H1 (cell line): ENCODE results near the gene EDA. TPM values are rescaled to one million over a fixed set of nuclear protein-coding genes. Genes with fewer than 3 reads are reported as not detected.

Experiments
- CTCF ChIA-PET: fragments of 300-600 bp; sonication (Branson Sonifier 250); formaldehyde crosslinking; loops from one replicate; lab custom pipeline; 2021; ENCODE audit not compliant: partially characterized antibody; lab: Charles Lee
- POLR2A ChIA-PET: fragments of 300-600 bp; sonication (Branson Sonifier 250); formaldehyde crosslinking; loops from one replicate; lab custom pipeline; 2021; ENCODE audit warnings: inconsistent platforms; ENCODE audit not compliant: partially characterized antibody; lab: Charles Lee
- DNase-seq, 2 experiments: peaks; one replicate each; pipeline versions ENCODE4 v3.0.0 to v3.0.0-alpha.2; 2010 to 2022; ENCODE audit warnings: low spot score in 2 of 2, low read depth in 1 of 2, mixed read lengths in 1 of 2
- FAIRE-seq: peaks from 2 replicates; lab custom pipeline; 2011; peaks lifted over from hg19 to GRCh38; lab: Jason Lieb, UNC
- H2AFZ ChIP-seq: 2 replicates; pipeline ENCODE4 v1.8.1; 2012; ENCODE audit warnings: low read length, inconsistent platforms
- H2AK5ac ChIP-seq: 2 replicates; pipeline ENCODE4 v1.6.1; 2013; ENCODE audit warnings: low read depth, low read length
- H2BK120ac ChIP-seq: replicated peaks from 2 replicates; pipeline ENCODE3; 2013; ENCODE audit warnings: low read depth, low read length, inconsistent platforms
- H2BK12ac ChIP-seq: 2 replicates; pipeline ENCODE4 v1.6.1; 2013; ENCODE audit warnings: low read depth, low read length
- H2BK15ac ChIP-seq: 2 replicates; pipeline ENCODE4 v1.6.1; 2013; ENCODE audit warnings: low read length
- H2BK20ac ChIP-seq: 2 replicates; pipeline ENCODE4 v1.6.1; 2013; ENCODE audit warnings: low read length
- H2BK5ac ChIP-seq: 2 replicates; pipeline ENCODE4 v1.6.1; 2013; ENCODE audit warnings: low read depth, low read length
- H3K14ac ChIP-seq: 2 replicates; pipeline ENCODE4 v1.6.1; 2013; ENCODE audit warnings: inconsistent platforms; ENCODE audit not compliant: insufficient read length
- H3K18ac ChIP-seq: 2 replicates; pipeline ENCODE4 v1.6.1; 2013; ENCODE audit warnings: low read length; ENCODE audit errors: extremely low read depth
- H3K23ac ChIP-seq: 2 replicates; pipeline ENCODE4 v1.6.1; 2013; ENCODE audit warnings: inconsistent platforms; ENCODE audit not compliant: insufficient read length
- H3K23me2 ChIP-seq: 2 replicates; pipeline ENCODE4 v1.6.1; 2013; ENCODE audit warnings: low read depth, low read length
- H3K27ac ChIP-seq: 2 replicates; pipeline ENCODE4 v1.6.1; 2011; ENCODE audit warnings: low read depth, low read length, inconsistent platforms
- H3K27me3 ChIP-seq, 4 experiments: replicated peaks in 1 of 4; 1 replicate in 1 of 4; 2 replicates in 3 of 4; pipeline versions ENCODE4 v1.6.1 to v1.8.1; 2011 to 2013; ENCODE audit warnings: low read length in 3 of 4, mild to moderate bottlenecking in 3 of 4, inconsistent platforms in 2 of 4, mixed read lengths in 2 of 4, moderate library complexity in 1 of 4; ENCODE audit not compliant: control insufficient read depth in 3 of 4, insufficient read depth in 3 of 4; ENCODE audit errors: extremely low read depth in 1 of 4
- H3K36me3 ChIP-seq, 4 experiments: 2 replicates each; pipeline versions ENCODE4 v1.6.1 to v1.8.1; 2011 to 2013; ENCODE audit warnings: mild to moderate bottlenecking in 4 of 4, low read length in 3 of 4, moderate library complexity in 2 of 4, control low read depth in 1 of 4, inconsistent platforms in 1 of 4; ENCODE audit not compliant: insufficient read depth in 4 of 4, control insufficient read depth in 2 of 4
- H3K4ac ChIP-seq: replicated peaks from 2 replicates; pipeline ENCODE3; 2013; ENCODE audit warnings: low read length, low read depth, mixed read lengths, inconsistent platforms; ENCODE audit not compliant: insufficient read length
- H3K4me1 ChIP-seq, 4 experiments: replicated peaks in 1 of 4; 1 replicate in 1 of 4; 2 replicates in 3 of 4; pipeline versions ENCODE4 v1.6.1 to v1.8.1; 2011 to 2013; ENCODE audit warnings: low read length in 3 of 4, inconsistent platforms in 2 of 4, mixed read lengths in 1 of 4; ENCODE audit not compliant: insufficient read depth in 4 of 4, control insufficient read depth in 3 of 4
- H3K4me2 ChIP-seq, 2 experiments: 2 replicates each; pipeline versions ENCODE4 v1.6.1 to v1.8.1; 2011 to 2013; ENCODE audit warnings: low read depth in 2 of 2, low read length in 2 of 2, control low read depth in 1 of 2, inconsistent platforms in 1 of 2, mild to moderate bottlenecking in 1 of 2; ENCODE audit not compliant: insufficient read depth in 1 of 2
- H3K4me3 ChIP-seq, 4 experiments: fragments of 200-600, 300-600 bp in 1 of 4; sonication (generic), shearing (Covaris generic), sonication (Bioruptor Twin) in 1 of 4; 2 replicates each; pipeline versions ENCODE4 v1.5.1 to v1.8.1; 2011 to 2016; ENCODE audit warnings: low read length in 4 of 4, low read depth in 3 of 4, control low read depth in 2 of 4, inconsistent platforms in 2 of 4, mild to moderate bottlenecking in 2 of 4, mixed read lengths in 1 of 4, moderate library complexity in 1 of 4; ENCODE audit not compliant: insufficient read depth in 2 of 4; ENCODE audit errors: extremely low read depth in 1 of 4
- H3K56ac ChIP-seq: replicated peaks from 2 replicates; pipeline ENCODE3; 2013; ENCODE audit warnings: low read depth, mild to moderate bottlenecking, mixed read lengths, low read length, inconsistent platforms; ENCODE audit not compliant: insufficient read length
- H3K79me1 ChIP-seq: 2 replicates; pipeline ENCODE4 v1.6.1; 2013; ENCODE audit warnings: low read depth, low read length, control low read depth
- H3K79me2 ChIP-seq, 2 experiments: 2 replicates each; pipeline versions ENCODE4 v1.6.1 to v1.8.1; 2012 to 2013; ENCODE audit warnings: low read length in 2 of 2, mild to moderate bottlenecking in 2 of 2, inconsistent platforms in 1 of 2; ENCODE audit not compliant: insufficient read depth in 2 of 2, control insufficient read depth in 1 of 2
- H3K9ac ChIP-seq, 4 experiments: replicated peaks in 1 of 4; 1 replicate in 1 of 4; 2 replicates in 3 of 4; pipeline versions ENCODE4 v1.6.1 to v1.8.1; 2011 to 2013; ENCODE audit warnings: low read depth in 3 of 4, low read length in 3 of 4, control low read depth in 2 of 4, mild to moderate bottlenecking in 2 of 4, moderate library complexity in 2 of 4, inconsistent platforms in 1 of 4; ENCODE audit errors: extremely low read depth in 1 of 4
- H3K9me3 ChIP-seq, 2 experiments: 2 replicates each; pipeline versions ENCODE4 v1.6.1 to v1.8.1; 2012 to 2013; ENCODE audit warnings: mild to moderate bottlenecking in 2 of 2, moderate library complexity in 2 of 2, control low read depth in 1 of 2, inconsistent platforms in 1 of 2, low read depth in 1 of 2, low read length in 1 of 2, mixed read lengths in 1 of 2; ENCODE audit not compliant: insufficient read depth in 2 of 2
- H4K20me1 ChIP-seq, 2 experiments: replicated peaks in 1 of 2; 2 replicates each; pipeline versions ENCODE3 to v1.8.1; 2011 to 2013; ENCODE audit warnings: inconsistent platforms in 2 of 2, low read length in 2 of 2, mild to moderate bottlenecking in 1 of 2; ENCODE audit not compliant: insufficient read depth in 2 of 2, control insufficient read depth in 1 of 2
- H4K5ac ChIP-seq: 2 replicates; pipeline ENCODE4 v1.6.1; 2013; ENCODE audit warnings: low read length, low read depth, mixed read lengths, inconsistent platforms; ENCODE audit not compliant: insufficient read length
- H4K8ac ChIP-seq: 2 replicates; pipeline ENCODE4 v1.8.0; 2013; ENCODE audit warnings: mild to moderate bottlenecking, moderate library complexity, low read length, inconsistent platforms; ENCODE audit not compliant: insufficient read depth; ENCODE audit errors: extremely low read depth
- H4K91ac ChIP-seq: replicated peaks from 2 replicates; pipeline ENCODE3; 2013; ENCODE audit warnings: low read length, mixed read lengths, inconsistent platforms; ENCODE audit not compliant: insufficient read length
- BCL11A ChIP-seq, 2 experiments: IDR thresholded peaks; one replicate each; pipeline ENCODE4 v1.6.1; 2011; ENCODE audit warnings: low read depth in 2 of 2, low read length in 2 of 2, mild to moderate bottlenecking in 2 of 2
- BRCA1 ChIP-seq: IDR thresholded peaks from 2 replicates; pipeline ENCODE4 v1.6.1; 2012; ENCODE audit warnings: low read depth, low read length, improper control_type of control experiment
- CREB1 ChIP-seq: IDR thresholded peaks from 2 replicates; pipeline ENCODE4 v1.6.1; 2012; ENCODE audit warnings: inconsistent platforms
- GTF2F1 ChIP-seq: IDR thresholded peaks from 2 replicates; pipeline ENCODE4 v1.6.1; 2012; ENCODE audit warnings: low read depth, low read length, improper control_type of control experiment, borderline replicate concordance
- JUN ChIP-seq: IDR thresholded peaks from 2 replicates; pipeline ENCODE4 v1.6.1; 2011; ENCODE audit warnings: low read depth, mild to moderate bottlenecking, improper control_type of control experiment, low read length
- RAD21 ChIP-seq, 2 experiments: IDR thresholded peaks in 1 of 2; conservative IDR thresholded peaks in 1 of 2; 2 replicates each; pipeline ENCODE4 v1.6.1; 2011; ENCODE audit warnings: low read depth in 2 of 2, low read length in 2 of 2, improper control_type of control experiment in 1 of 2, inconsistent platforms in 1 of 2, mild to moderate bottlenecking in 1 of 2, moderate library complexity in 1 of 2
- SP1 ChIP-seq: IDR thresholded peaks from 2 replicates; pipeline ENCODE4 v1.6.1; 2011; ENCODE audit warnings: low read depth, low read length
- TBP ChIP-seq: IDR thresholded peaks from 2 replicates; pipeline ENCODE4 v1.6.1; 2011; ENCODE audit warnings: low read depth, low read length, improper control_type of control experiment
- WGBS, 2 experiments: shearing (Covaris generic) in 1 of 2; methylation state at CpG; one replicate each; pipeline versions ENCODE4 v1.1.6 to v1.1.7; 2013 to 2015; ENCODE audit warnings: low lambda C conversion rate in 2 of 2, mixed read lengths in 2 of 2, inconsistent platforms in 1 of 2, low coverage in 1 of 2, missing lambda C conversion rate in 1 of 2; ENCODE audit not compliant: insufficient replicate concordance in 2 of 2, insufficient coverage in 1 of 2, insufficient read length in 1 of 2; ENCODE audit errors: extremely low coverage in 1 of 2, missing lambda C conversion rate in 1 of 2; 5-methylcytosine and 5-hydroxymethylcytosine counted together
- polyA plus RNA-seq, 7 experiments: library from polyadenylated mRNA; depleted of rRNA in 3 of 7; stranded (reverse) in 5 of 7; unstranded in 2 of 7; fragments of >200 nt in 5 of 7; fragments of 200-250 nt in 2 of 7; gene quantifications; 1 replicate in 5 of 7; 2 replicates in 1 of 7; 4 replicates in 1 of 7; pipeline versions ENCODE4 v1.2.1 to v1.2.3, GENCODE V29; 2011 to 2013; ENCODE audit warnings: missing spikeins in 2 of 7, mixed read lengths in 2 of 7
- total RNA-seq: library from RNA; stranded (reverse); fragmentation: NEBNext Ultra II Directional; extraction: Animal tissue kit (Norgen Biotek cat#: 25700); gene quantifications from 2 replicates; pipeline ENCODE4 v1.2.1, GENCODE V29; 2021

Gene EDA
- total and polyA plus RNA-seq, 2 of the 8 experiments (the other 6 are each of a cell fraction or from before 2014, with no cell fraction given), result 7.5 to 10.5 TPM

DNA sequence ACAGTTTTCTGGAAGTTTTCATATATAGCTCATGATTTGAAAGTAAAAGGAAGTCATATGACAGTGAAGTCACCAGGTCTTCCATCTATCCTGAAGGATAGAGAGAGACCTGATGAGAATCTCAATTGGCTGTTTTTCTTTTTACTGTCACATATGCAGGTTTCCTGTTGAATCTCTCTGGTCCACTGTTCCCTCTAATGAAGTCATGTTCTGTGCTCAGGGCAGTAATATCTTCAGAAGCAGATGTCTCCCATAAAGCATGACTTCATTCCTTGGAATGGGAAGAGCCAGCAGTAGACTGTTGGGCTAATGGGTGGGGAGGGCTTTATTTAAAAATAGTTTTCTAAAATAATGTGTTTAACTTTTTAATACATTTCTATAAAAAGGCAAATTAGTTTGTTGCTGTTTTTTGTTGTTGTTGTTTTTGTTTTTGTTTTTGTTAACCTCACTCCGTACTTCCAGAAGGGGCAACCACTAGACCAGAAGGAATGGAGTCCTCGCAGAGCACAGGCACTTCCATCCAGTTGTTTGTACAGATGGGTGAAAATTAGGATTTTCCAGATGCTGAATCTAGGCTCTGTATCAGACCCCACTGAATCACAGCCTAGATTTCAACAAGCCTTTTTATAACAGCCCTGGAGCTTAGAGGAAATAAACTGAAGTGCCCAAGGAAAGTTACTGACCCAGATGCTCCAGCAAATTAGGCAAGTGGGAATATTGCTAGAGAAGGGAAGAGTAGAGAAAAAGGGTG, 379.6 kb downstream of the EDA start:
- ChIA-PET POLR2A (no interaction called here), CTCF (no interaction called here)
- H3K23ac ChIP-seq, result no peak overlapping the region
- H3K4me3 ChIP-seq, result no peak overlapping the region
- no peak overlapping the region for H3K4ac ChIP-seq
- H3K79me2 ChIP-seq, result no peaks in the 10 kb centered on the region
- H3K9ac ChIP-seq, result no peak overlapping the region
- H4K20me1 ChIP-seq, result no peaks in the 10 kb centered on the region
- no peaks in the 10 kb centered on the region for H3K27me3 ChIP-seq
- H2BK20ac ChIP-seq, result no peak overlapping the region
- H2AFZ ChIP-seq, result no peak overlapping the region
- DNase-seq (no peak), FAIRE-seq (no peak)
- no peak overlapping the region for H3K4me2 ChIP-seq
- H4K91ac ChIP-seq, result no peak overlapping the region
- no peak overlapping the region for H2BK5ac ChIP-seq
- no peak overlapping the region for H3K18ac ChIP-seq
- H3K56ac ChIP-seq, result no peak overlapping the region
- no peak overlapping the region for H4K5ac ChIP-seq
- WGBS, 2 experiments, result 100% methylated on average over 2 of the region's 2 CpGs; no CpG with 5 or more reads in 1 of the 2 experiments
- no peak overlapping the region for H3K27ac ChIP-seq
- peaks cover 0 to 4% of the 10 kb centered on the region in 2 experiments; a peak in 1 of 4 replicates for H3K9me3 ChIP-seq
- H2BK15ac ChIP-seq, result no peak overlapping the region
- H3K4me1 ChIP-seq, result no peaks in the 10 kb centered on the region
- no peaks in the 10 kb centered on the region for H3K23me2 ChIP-seq
- H2BK120ac ChIP-seq, result no peak overlapping the region
- no peaks in the 10 kb centered on the region for H3K79me1 ChIP-seq
- H4K8ac ChIP-seq, result no peak overlapping the region
- H2AK5ac ChIP-seq, result no peak overlapping the region
- no peaks in the 10 kb centered on the region for H3K36me3 ChIP-seq
- no peak overlapping the region for H3K14ac ChIP-seq
- H2BK12ac ChIP-seq, result no peak overlapping the region
- no peak for TF ChIP-seq SP1
- TF ChIP-seq GTF2F1, result no peak
- TF ChIP-seq TBP, result no peak
- no peak for TF ChIP-seq CREB1
- no peak for TF ChIP-seq RAD21 (IDR thresholded peaks at IDR 0.05 in 1 of 2, conservative IDR thresholded peaks at IDR 0.05 in 1 of 2; ENCODE audit: low read depth in 2 of 2, low read length in 2 of 2)
- no peak for TF ChIP-seq BCL11A (IDR thresholded peaks at IDR 0.05; ENCODE audit: low read depth in 2 of 2, low read length in 2 of 2)
- TF ChIP-seq JUN, result no peak
- no peak for TF ChIP-seq BRCA1
